Epithelial cell of esophagus (primary cell): ENCODE measurements around the gene RORB.

Source experiments
- DNase-seq: peaks from one replicate; pipeline ENCODE4 v3.0.0; 2010; ENCODE audit warnings: low read depth
- H3K4me3 ChIP-seq: 2 replicates; pipeline ENCODE4 v1.5.1; 2011; ENCODE audit warnings: mild to moderate bottlenecking, low read length, control low read depth
- CTCF ChIP-seq: IDR thresholded peaks from 2 replicates; pipeline ENCODE4 v1.5.1; 2011; ENCODE audit warnings: low read depth, mild to moderate bottlenecking, low read length, control low read depth, inconsistent platforms; ENCODE audit not compliant: insufficient read depth; ENCODE audit errors: missing control alignments

Gene RORB

GRCh38 chr9:74512416-74512815, 15.3 kb downstream of the RORB start:
- no peak overlapping the region for H3K4me3 ChIP-seq
- no peak for TF ChIP-seq CTCF
- no peak for DNase-seq

GRCh38 chr9:74513221-74513620, 16.1 kb downstream of the RORB start:
- H3K4me3 ChIP-seq = no peak overlapping the region
- no peak for TF ChIP-seq CTCF
- DNase-seq = no peak

- no peak for DNase-seq
- H3K4me3 ChIP-seq = no peak overlapping the region
- TF ChIP-seq CTCF = no peak
Measured at GRCh38 chr9:74517188-74517587, 20.1 kb downstream of the RORB start.

- H3K4me3 ChIP-seq = no peak overlapping the region
- TF ChIP-seq CTCF = no peak
- DNase-seq = no peak
Measured at GRCh38 chr9:74519419-74519818, 22.3 kb downstream of the RORB start.

- no peak for TF ChIP-seq CTCF
- DNase-seq = no peak
- no peak overlapping the region for H3K4me3 ChIP-seq
Measured at GRCh38 chr9:74521009-74521408, 23.9 kb downstream of the RORB start.

GRCh38 chr9:74524289-74524688, 27.2 kb downstream of the RORB start:
- H3K4me3 ChIP-seq = no peak overlapping the region
- no peak for TF ChIP-seq CTCF
- DNase-seq = no peak

- TF ChIP-seq CTCF = no peak
- no peak for DNase-seq
- H3K4me3 ChIP-seq = no peak overlapping the region
Measured at GRCh38 chr9:74526215-74526614, 29.1 kb downstream of the RORB start.
